Neural progenitor cell (in vitro differentiated cells): ENCODE results near the gene RBM41. TPM values are rescaled to one million over a fixed set of nuclear protein-coding genes. Genes with fewer than 3 reads are reported as not detected.

ENCODE experiments used
- DNase-seq: peaks from one replicate; pipeline ENCODE4 v3.0.0-alpha.2; 2016; ENCODE audit warnings: low spot score
- H2AFZ ChIP-seq: fragments of 200-600 bp; sonication (generic); replicated peaks from 2 replicates; pipeline ENCODE4 v1.6.1; 2016; ENCODE audit warnings: antibody characterized with exemption
- H3F3A ChIP-seq: fragments of 200-600 bp; sonication (generic); 2 replicates; pipeline ENCODE4 v1.6.1; 2016; ENCODE audit warnings: antibody characterized with exemption, low read depth
- H3K27ac ChIP-seq: fragments of 200-600 bp; sonication (generic); 2 replicates; pipeline ENCODE4 v1.5.1; 2016; ENCODE audit warnings: mild to moderate bottlenecking
- H3K27me3 ChIP-seq: fragments of 200-600 bp; sonication (generic); 2 replicates; pipeline ENCODE4 v1.6.1; 2016; ENCODE audit warnings: mild to moderate bottlenecking, moderate library complexity
- H3K36me3 ChIP-seq: fragments of 200-600 bp; sonication (generic); 2 replicates; pipeline ENCODE4 v1.5.1; 2016
- H3K4me1 ChIP-seq: fragments of 200-600 bp; sonication (generic); 2 replicates; pipeline ENCODE4 v1.6.1; 2016; ENCODE audit warnings: mixed run types
- H3K4me2 ChIP-seq: fragments of 200-600 bp; sonication (generic); 2 replicates; pipeline ENCODE4 v1.6.1; 2016
- H3K4me3 ChIP-seq: fragments of 200-600 bp; sonication (generic); 2 replicates; pipeline ENCODE4 v1.5.1; 2016
- H3K79me2 ChIP-seq: fragments of 200-600 bp; sonication (generic); 2 replicates; pipeline ENCODE4 v1.6.1; 2016; ENCODE audit warnings: low read depth
- H3K9ac ChIP-seq: fragments of 200-600 bp; sonication (generic); 2 replicates; pipeline ENCODE4 v1.6.1; 2016
- H3K9me3 ChIP-seq: fragments of 200-600 bp; sonication (generic); 2 replicates; pipeline ENCODE4 v1.5.1; 2016; ENCODE audit warnings: low read depth
- H4K20me1 ChIP-seq: fragments of 200-600 bp; sonication (generic); 2 replicates; pipeline ENCODE4 v1.6.1; 2016; ENCODE audit warnings: low read depth
- H3K27ac Mint-ChIP-seq: 3 replicates; pipeline ENCODE4 v1.8.0; 2021; ENCODE audit warnings: mixed read lengths
- H3K27me3 Mint-ChIP-seq: 2 replicates; pipeline ENCODE4 v1.8.0; 2022; ENCODE audit warnings: low read depth, mild to moderate bottlenecking, inconsistent platforms, moderate library complexity, mixed read lengths; ENCODE audit not compliant: insufficient read depth
- H3K36me3 Mint-ChIP-seq: 3 replicates; pipeline ENCODE4 v1.8.0; 2021; ENCODE audit warnings: mixed read lengths
- H3K4me1 Mint-ChIP-seq: 3 replicates; pipeline ENCODE4 v1.8.0; 2021; ENCODE audit warnings: mixed read lengths
- H3K4me3 Mint-ChIP-seq: 3 replicates; pipeline ENCODE4 v1.8.0; 2021; ENCODE audit warnings: mild to moderate bottlenecking, moderate library complexity, mixed read lengths
- H3K9me3 Mint-ChIP-seq: 3 replicates; pipeline ENCODE4 v1.8.0; 2020; ENCODE audit warnings: mixed read lengths
- CTCF ChIP-seq: fragments of 200-600 bp; sonication (generic); IDR thresholded peaks from 2 replicates; pipeline ENCODE4 v1.5.1; 2017; ENCODE audit warnings: antibody characterized with exemption, mild to moderate bottlenecking
- EZH2 ChIP-seq: fragments of 200-600 bp; sonication (generic); IDR thresholded peaks from 2 replicates; pipeline ENCODE4 v1.6.1; 2017; ENCODE audit warnings: antibody characterized with exemption, mild to moderate bottlenecking, moderate library complexity
- EZH2phosphoT487 ChIP-seq: fragments of 200-600 bp; sonication (generic); IDR thresholded peaks from 2 replicates; pipeline ENCODE4 v1.6.1; 2017; ENCODE audit warnings: antibody characterized with exemption
- total RNA-seq: library from RNA; depleted of rRNA; stranded (reverse); fragments of >200 nt; gene quantifications from 2 replicates; pipeline ENCODE4 v1.2.3, GENCODE V29; 2015; ENCODE audit warnings: low replicate concordance

The RBM41 gene
- total RNA-seq, 1 donor from 2014 or later, result 29.1 TPM

- H2AFZ ChIP-seq, result no peak overlapping the region
These were observed 36.4 kb upstream of the RBM41 start for GRCh38 chrX:107154787-107155620.

GRCh38 chrX:107153005-107153404, 34.4 kb upstream of the RBM41 start:
- DNase-seq, result no peak
- H4K20me1 ChIP-seq, result no peaks in the 10 kb centered on the region
- H3K4me3 Mint-ChIP-seq, result no peak overlapping the region
- H3K9me3 ChIP-seq, result no peaks in the 10 kb centered on the region
- H3K4me1 ChIP-seq, result no peaks in the 10 kb centered on the region
- H3K27me3 ChIP-seq, result no peaks in the 10 kb centered on the region
- H3K4me1 Mint-ChIP-seq, result peaks cover 4% of the 10 kb centered on the region
- peaks cover 5% of the 10 kb centered on the region for H3K27me3 Mint-ChIP-seq
- H3K9me3 Mint-ChIP-seq, result no peaks in the 10 kb centered on the region
- H3K36me3 ChIP-seq, result no peaks in the 10 kb centered on the region
- no peak overlapping the region for H3K27ac Mint-ChIP-seq
- H3K36me3 Mint-ChIP-seq, result no peaks in the 10 kb centered on the region
- H2AFZ ChIP-seq, result no peak overlapping the region
- H3K27ac ChIP-seq, result no peak overlapping the region
- H3K4me2 ChIP-seq, result no peak overlapping the region
- no peaks in the 10 kb centered on the region for H3F3A ChIP-seq
- H3K9ac ChIP-seq, result no peak overlapping the region
- H3K79me2 ChIP-seq, result no peaks in the 10 kb centered on the region
- no peak overlapping the region for H3K4me3 ChIP-seq
- TF ChIP-seq EZH2phosphoT487, result no peak
- no peak for TF ChIP-seq EZH2
- TF ChIP-seq CTCF, result no peak

More at GRCh38 chrX:107154787-107155620, 36.4 kb upstream of the RBM41 start:
- peaks cover 4% of the 10 kb centered on the region for H3K4me1 Mint-ChIP-seq
- Histone ChIP-seq H3K79me2 (no peaks in the 10 kb centered on the region), H3K9ac (no peak overlapping the region), H3K4me3 (peak overlapping the region; percentile 49), H3F3A (no peaks in the 10 kb centered on the region), H3K4me1 (no peaks in the 10 kb centered on the region), H3K27me3 (no peaks in the 10 kb centered on the region), H3K36me3 (no peaks in the 10 kb centered on the region), H3K4me2 (peak overlapping the region; percentile 63), H3K9me3 (no peaks in the 10 kb centered on the region), H4K20me1 (no peaks in the 10 kb centered on the region), H3K27ac (no peak overlapping the region)
- peak overlapping the region; percentile 80 for H3K4me3 Mint-ChIP-seq
- no peak for DNase-seq
- TF ChIP-seq CTCF (no peak), EZH2phosphoT487 (no peak), EZH2 (no peak)
- no peak overlapping the region for H3K27ac Mint-ChIP-seq
- peaks cover 5% of the 10 kb centered on the region for H3K27me3 Mint-ChIP-seq
- H3K36me3 Mint-ChIP-seq, result no peaks in the 10 kb centered on the region
- H3K9me3 Mint-ChIP-seq, result no peaks in the 10 kb centered on the region

GRCh38 chrX:107146670-107147069, 28.0 kb upstream of the RBM41 start:
- H3K27ac ChIP-seq, result no peak overlapping the region
- Mint-ChIP-seq H3K36me3 (no peaks in the 10 kb centered on the region), H3K9me3 (no peaks in the 10 kb centered on the region), H3K4me1 (no peaks in the 10 kb centered on the region), H3K27ac (no peak overlapping the region), H3K27me3 (no peaks in the 10 kb centered on the region), H3K4me3 (no peak overlapping the region)
- H3K4me3 ChIP-seq, result no peak overlapping the region
- DNase-seq, result no peak
- H3K79me2 ChIP-seq, result no peaks in the 10 kb centered on the region
- no peaks in the 10 kb centered on the region for H3K36me3 ChIP-seq
- no peaks in the 10 kb centered on the region for H3K4me1 ChIP-seq
- peaks cover 12% of the 10 kb centered on the region for H3K9me3 ChIP-seq
- no peaks in the 10 kb centered on the region for H4K20me1 ChIP-seq
- H2AFZ ChIP-seq, result no peak overlapping the region
- H3K9ac ChIP-seq, result no peak overlapping the region
- H3K4me2 ChIP-seq, result no peak overlapping the region
- H3F3A ChIP-seq, result no peaks in the 10 kb centered on the region
- H3K27me3 ChIP-seq, result no peaks in the 10 kb centered on the region
- no peak for TF ChIP-seq EZH2phosphoT487
- no peak for TF ChIP-seq CTCF
- no peak for TF ChIP-seq EZH2
